C1 segment of cervical spinal cord (tissue), 14 donors: ENCODE results near the gene S100A4.
"Not testable (repeated sequence)": the region's sequence is repeated elsewhere in the genome, so short reads cannot be mapped to it uniquely, and the experiment has no call there.

Source experiments
- DNase-seq, 14 donors: peaks; one replicate each; lab custom pipeline; 2025; lab: John Stamatoyannopoulos, UW

The S100A4 gene

GRCh38 chr1:153567621-153568366 is 22.2 kb upstream of the S100A4 start:
- peak in 1 of 14 donors; percentile 51 for DNase-seq

- peak in 10 of 14 donors; percentile 14 to 93 (median 50) for DNase-seq
Measured at GRCh38 chr1:153566414-153567371, 21.1 kb upstream of the S100A4 start.

GRCh38 chr1:153565529-153566374 is 20.1 kb upstream of the S100A4 start, which contains the start of gene S100A2:
TSS of gene S100A2 (minus strand) at chr1:153565844. CDS start at chr1:153563877, 1,967 bp downstream.
- peak in 1 of 14 donors; percentile 30 for DNase-seq

GRCh38 chr1:153563991-153564390 is 18.4 kb upstream of the S100A4 start:
- DNase-seq = no peak

GRCh38 chr1:153563483-153563901 is 17.9 kb upstream of the S100A4 start:
- no peak for DNase-seq

GRCh38 chr1:153562021-153562420 is 16.4 kb upstream of the S100A4 start:
- not testable (repeated sequence) for DNase-seq

- no peak for DNase-seq
Measured at GRCh38 chr1:153561466-153561985, 15.9 kb upstream of the S100A4 start.

- DNase-seq = no peak
Measured at GRCh38 chr1:153560771-153561465, 15.3 kb upstream of the S100A4 start.

GRCh38 chr1:153560241-153560640 is 14.6 kb upstream of the S100A4 start:
- DNase-seq = no peak

GRCh38 chr1:153557877-153558276 is 12.3 kb upstream of the S100A4 start:
- no peak for DNase-seq

- DNase-seq = no peak
Measured at GRCh38 chr1:153556348-153556747, 10.7 kb upstream of the S100A4 start.

- peak in 3 of 14 donors; percentile 5 to 48 (median 15) for DNase-seq
Measured at GRCh38 chr1:153553830-153554541, 8.4 kb upstream of the S100A4 start.

- no peak for DNase-seq
Measured at GRCh38 chr1:153553096-153553495, 7.5 kb upstream of the S100A4 start.

- DNase-seq = no peak
Measured at GRCh38 chr1:153552335-153552734, 6.7 kb upstream of the S100A4 start.

GRCh38 chr1:153550827-153551500 is 5.4 kb upstream of the S100A4 start:
- DNase-seq = no peak

- DNase-seq = peak in 1 of 14 donors; percentile 43
Measured at GRCh38 chr1:153550398-153550758, 4.8 kb upstream of the S100A4 start.

GRCh38 chr1:153549741-153550397 is 4.3 kb upstream of the S100A4 start:
- peak in 1 of 14 donors; percentile 43 for DNase-seq
